AG09319 (cell line): ENCODE data around the gene CIT.

ENCODE experiments used
- DNase-seq: peaks from one replicate; pipeline ENCODE4 v3.0.0-alpha.2; 2010; ENCODE audit warnings: low read depth; ENCODE audit errors: extremely low read depth
- TF ChIP-seq, protein P1 (sequence below): IDR thresholded peaks from 2 replicates; pipeline ENCODE4 v1.5.1; 2011; ENCODE audit warnings: low read depth, mild to moderate bottlenecking, inconsistent platforms, low read length, moderate library complexity

The CIT gene

DNA sequence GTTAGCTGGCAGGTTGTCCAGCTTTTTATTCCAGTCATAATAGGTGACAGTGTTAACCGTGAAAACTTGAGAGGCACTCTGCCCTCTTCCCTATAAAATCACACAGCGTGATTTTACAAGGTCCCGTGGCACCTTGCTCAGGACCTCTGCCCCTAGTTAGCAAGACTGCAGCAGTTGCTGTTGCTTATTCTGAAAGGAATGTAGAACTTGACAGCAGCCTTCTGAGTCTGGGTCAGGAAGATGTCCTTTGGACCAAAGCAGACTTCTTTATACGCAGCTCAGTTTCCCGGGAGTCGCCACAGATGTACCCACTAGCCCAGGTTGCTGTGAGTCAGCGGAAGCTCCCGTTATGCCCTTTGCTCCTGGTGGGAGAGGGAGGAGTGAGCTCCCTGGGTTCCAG is 196.0 kb downstream of the CIT start:
- TF ChIP-seq, protein P1, sequence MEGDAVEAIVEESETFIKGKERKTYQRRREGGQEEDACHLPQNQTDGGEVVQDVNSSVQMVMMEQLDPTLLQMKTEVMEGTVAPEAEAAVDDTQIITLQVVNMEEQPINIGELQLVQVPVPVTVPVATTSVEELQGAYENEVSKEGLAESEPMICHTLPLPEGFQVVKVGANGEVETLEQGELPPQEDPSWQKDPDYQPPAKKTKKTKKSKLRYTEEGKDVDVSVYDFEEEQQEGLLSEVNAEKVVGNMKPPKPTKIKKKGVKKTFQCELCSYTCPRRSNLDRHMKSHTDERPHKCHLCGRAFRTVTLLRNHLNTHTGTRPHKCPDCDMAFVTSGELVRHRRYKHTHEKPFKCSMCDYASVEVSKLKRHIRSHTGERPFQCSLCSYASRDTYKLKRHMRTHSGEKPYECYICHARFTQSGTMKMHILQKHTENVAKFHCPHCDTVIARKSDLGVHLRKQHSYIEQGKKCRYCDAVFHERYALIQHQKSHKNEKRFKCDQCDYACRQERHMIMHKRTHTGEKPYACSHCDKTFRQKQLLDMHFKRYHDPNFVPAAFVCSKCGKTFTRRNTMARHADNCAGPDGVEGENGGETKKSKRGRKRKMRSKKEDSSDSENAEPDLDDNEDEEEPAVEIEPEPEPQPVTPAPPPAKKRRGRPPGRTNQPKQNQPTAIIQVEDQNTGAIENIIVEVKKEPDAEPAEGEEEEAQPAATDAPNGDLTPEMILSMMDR: no peak
- DNase-seq: no peak

DNA sequence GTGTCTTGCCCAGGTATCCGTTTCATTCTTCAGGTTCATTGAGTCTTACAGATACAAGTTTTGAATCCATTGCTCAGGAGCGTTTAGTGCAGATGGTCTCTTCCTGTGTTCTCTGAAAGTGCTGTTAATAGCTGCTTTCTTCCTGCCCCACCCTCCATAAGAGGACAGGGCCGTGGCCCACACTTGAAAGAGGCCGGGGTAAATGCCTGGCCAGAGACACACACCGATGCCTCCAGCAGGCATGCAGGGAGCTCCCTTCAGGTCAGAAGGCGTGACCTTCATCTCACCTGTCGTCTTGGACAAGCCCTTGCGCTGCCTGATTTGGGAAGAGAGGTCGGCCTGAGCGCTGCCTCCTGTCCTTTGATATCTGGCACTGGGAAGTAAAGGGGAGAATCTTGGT is 197.6 kb downstream of the CIT start:
- TF ChIP-seq, protein P1: no peak
- DNase-seq: no peak

DNA sequence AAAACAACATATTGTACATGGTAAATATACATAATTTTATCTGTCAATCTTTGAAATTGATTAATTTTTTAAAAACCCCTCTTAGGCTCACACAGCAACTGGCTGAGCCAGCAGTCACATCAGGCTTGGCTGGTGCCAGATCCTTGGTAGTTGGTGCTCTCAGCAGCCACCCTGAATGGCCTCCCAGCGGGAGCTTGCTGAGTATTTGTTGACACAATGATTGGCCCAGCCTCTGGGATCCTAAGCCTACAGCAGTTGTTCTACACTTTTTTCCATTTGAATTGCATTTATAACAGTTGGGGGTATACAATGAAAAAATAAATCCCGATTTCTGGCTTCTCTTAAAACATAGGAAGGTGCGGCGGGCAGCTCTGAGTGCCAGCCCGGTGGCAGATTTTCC is 198.0 kb downstream of the CIT start:
- TF ChIP-seq, protein P1: no peak
- DNase-seq: no peak

DNA sequence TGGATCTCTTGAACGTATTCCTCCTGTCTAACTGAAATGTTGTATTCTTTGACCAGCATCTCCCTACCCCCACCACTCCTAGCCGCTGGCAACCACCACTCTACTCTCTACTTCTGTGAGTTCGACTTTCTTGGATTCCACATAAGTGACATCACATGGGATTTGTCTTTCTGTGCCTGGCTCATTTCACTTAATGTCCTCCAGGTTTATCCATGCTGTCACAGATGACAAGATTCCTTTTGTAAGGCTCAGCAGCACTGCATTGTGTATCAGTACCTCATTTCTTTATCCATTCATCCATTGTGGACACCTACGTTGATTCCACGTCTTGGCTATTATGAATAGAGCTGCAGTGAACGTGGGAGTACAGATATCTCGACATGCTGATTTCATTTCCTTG is 198.7 kb downstream of the CIT start:
- DNase-seq: no peak
- TF ChIP-seq, protein P1: no peak

DNA sequence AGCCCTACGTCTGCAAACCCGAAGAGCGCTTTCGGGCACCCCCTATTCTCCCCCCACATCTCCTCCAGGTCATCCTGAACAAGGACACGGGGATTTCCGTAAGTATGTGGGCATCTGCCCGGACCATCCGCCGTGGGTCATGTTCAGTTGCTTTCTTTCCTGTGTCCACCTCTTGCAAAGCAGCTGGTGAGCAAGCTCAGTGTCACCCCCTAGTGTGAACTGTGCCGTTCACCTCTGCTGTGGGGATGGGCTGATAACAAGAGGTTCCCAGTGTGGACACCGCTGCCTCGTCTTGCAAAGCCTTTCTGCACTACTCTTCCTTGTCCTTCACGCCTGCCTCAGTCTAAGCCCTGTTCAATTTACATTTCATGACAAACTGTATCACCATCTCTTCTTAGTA is 200.5 kb downstream of the CIT start:
- DNase-seq: no peak
- TF ChIP-seq, protein P1: no peak

DNA sequence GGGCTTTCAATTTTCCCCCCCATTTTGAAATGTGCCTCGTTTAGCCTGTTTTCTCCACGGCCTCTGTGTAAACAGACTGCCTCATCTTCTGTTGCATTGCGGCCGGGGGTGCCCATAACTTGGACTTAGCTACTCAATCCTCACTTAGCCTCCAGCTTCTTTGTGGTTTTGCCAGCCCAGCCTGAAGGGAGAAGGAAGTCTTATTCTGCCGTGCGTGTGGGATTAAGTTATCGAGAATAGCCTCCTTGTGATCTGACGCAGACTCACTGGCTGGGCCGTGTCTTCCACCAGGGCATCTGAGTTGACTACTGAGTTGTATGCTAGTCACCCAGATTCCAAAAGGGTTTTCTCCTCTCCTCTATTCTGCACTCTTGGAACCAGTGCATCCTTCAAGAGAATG is 201.1 kb downstream of the CIT start:
- TF ChIP-seq, protein P1: no peak
- no peak for DNase-seq

DNA sequence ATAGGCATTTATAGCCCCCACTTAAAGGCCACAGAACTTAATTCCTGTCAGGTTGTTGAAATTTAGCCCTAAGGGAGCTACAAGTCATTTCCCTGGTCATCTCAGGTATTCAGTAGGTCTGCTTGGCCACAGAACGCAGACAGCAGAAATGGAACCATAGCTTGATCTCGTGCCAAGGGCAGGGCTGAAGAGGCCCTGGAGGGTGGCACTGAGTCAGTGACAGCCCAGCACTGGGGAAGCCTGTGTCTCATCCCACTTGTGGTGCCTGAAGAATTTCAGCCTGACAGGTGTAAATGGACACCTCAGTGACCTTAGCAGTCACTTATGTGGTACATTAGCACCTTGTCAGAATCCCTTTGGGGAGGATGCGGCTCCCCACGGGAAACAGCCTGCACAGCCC is 202.6 kb downstream of the CIT start:
- no peak for DNase-seq
- TF ChIP-seq, protein P1: no peak
